Neural cell (in vitro differentiated cells): ENCODE results near the gene SMC3. TPM values are rescaled to one million over a fixed set of nuclear protein-coding genes. Genes with fewer than 3 reads are reported as not detected.

Experiments
- H2AFZ ChIP-seq: fragments of 200-600, 300-800 bp; sonication (generic), shearing (Covaris generic); 2 replicates; pipeline ENCODE4 v1.6.0; 2014; ENCODE audit warnings: low read depth, mild to moderate bottlenecking, antibody characterized with exemption, low read length, moderate library complexity
- H3F3A ChIP-seq: fragments of 200-600 bp; shearing (Covaris generic); 2 replicates; pipeline ENCODE4 v1.6.1; 2016; ENCODE audit warnings: mild to moderate bottlenecking, moderate library complexity, mixed read lengths, antibody characterized with exemption, low read length; ENCODE audit not compliant: insufficient read depth, poor library complexity, severe bottlenecking
- H3K27ac ChIP-seq: fragments of 200-600, 300-800 bp; sonication (generic), shearing (Covaris generic); 2 replicates; pipeline ENCODE4 v1.5.1; 2014; ENCODE audit warnings: mild to moderate bottlenecking, low read length, moderate library complexity
- H3K27me3 ChIP-seq: fragments of 300-800, 200-600 bp; sonication (generic), shearing (Covaris generic); 2 replicates; pipeline ENCODE4 v1.6.0; 2014; ENCODE audit warnings: mild to moderate bottlenecking, low read depth, low read length, moderate library complexity; ENCODE audit not compliant: insufficient read depth
- H3K36me3 ChIP-seq: fragments of 300-800, 200-600 bp; sonication (generic), shearing (Covaris generic); 2 replicates; pipeline ENCODE4 v1.5.1; 2014; ENCODE audit warnings: mild to moderate bottlenecking, antibody characterized with exemption, low read length, moderate library complexity; ENCODE audit not compliant: insufficient read depth
- H3K4me2 ChIP-seq: fragments of 300-800, 200-600 bp; sonication (generic), shearing (Covaris generic); 2 replicates; pipeline ENCODE4 v1.6.0; 2014; ENCODE audit warnings: mild to moderate bottlenecking, low read length
- H3K4me3 ChIP-seq: fragments of 300-800, 200-600 bp; sonication (generic), shearing (Covaris generic); 2 replicates; pipeline ENCODE4 v1.5.1; 2014; ENCODE audit warnings: mild to moderate bottlenecking, low read length, moderate library complexity
- H3K79me2 ChIP-seq: fragments of 200-600 bp; shearing (Covaris generic); replicated peaks from 2 replicates; pipeline ENCODE4 v1.6.0; 2014; ENCODE audit warnings: mild to moderate bottlenecking, low read length, moderate library complexity; ENCODE audit not compliant: insufficient read depth
- H3K9ac ChIP-seq: fragments of 300-800, 200-600 bp; sonication (generic), shearing (Covaris generic); 2 replicates; pipeline ENCODE4 v1.6.1; 2016; ENCODE audit warnings: mild to moderate bottlenecking, low read length, mixed read lengths
- H3K9me2 ChIP-seq: fragments of 200-600 bp; shearing (Covaris generic); 2 replicates; pipeline ENCODE4 v1.6.1; 2016; ENCODE audit warnings: mild to moderate bottlenecking, low read length, mixed read lengths; ENCODE audit not compliant: insufficient read depth
- H3K9me3 ChIP-seq: fragments of 200-600, 300-800 bp; sonication (generic), shearing (Covaris generic); 2 replicates; pipeline ENCODE4 v1.6.1; 2016; ENCODE audit warnings: mild to moderate bottlenecking, mixed run types, low read length, moderate library complexity, mixed read lengths
- H4K20me1 ChIP-seq: fragments of 200-600 bp; shearing (Covaris generic); 2 replicates; pipeline ENCODE4 v1.6.1; 2016; ENCODE audit warnings: mild to moderate bottlenecking, mixed run types; ENCODE audit not compliant: insufficient read depth
- EP300 ChIP-seq: fragments of 450-650 bp; conservative IDR thresholded peaks from 2 replicates; pipeline ENCODE4 v1.6.1; 2014; ENCODE audit warnings: antibody characterized with exemption, mild to moderate bottlenecking, moderate library complexity; ENCODE audit not compliant: poor library complexity, severe bottlenecking
- EZH2 ChIP-seq: fragments of 200-600, 300-800 bp; shearing (Covaris generic), sonication (generic); IDR thresholded peaks from 2 replicates; pipeline ENCODE4 v1.6.1; 2014; ENCODE audit warnings: antibody characterized with exemption, low read length, borderline replicate concordance, mild to moderate bottlenecking; ENCODE audit not compliant: insufficient read depth, poor library complexity, severe bottlenecking
- MXI1 ChIP-seq: fragments of 450-650 bp; conservative IDR thresholded peaks from 2 replicates; pipeline ENCODE4 v1.6.1; 2014; ENCODE audit warnings: antibody characterized with exemption, mild to moderate bottlenecking; ENCODE audit not compliant: poor library complexity, severe bottlenecking
- POLR2AphosphoS5 ChIP-seq: IDR thresholded peaks from 2 replicates; pipeline ENCODE4 v1.6.1; 2012
- RAD21 ChIP-seq: fragments of 450-650 bp; conservative IDR thresholded peaks from 2 replicates; pipeline ENCODE4 v1.6.1; 2014; ENCODE audit warnings: antibody characterized with exemption, mild to moderate bottlenecking, moderate library complexity
- SMC3 ChIP-seq: fragments of 450-650 bp; conservative IDR thresholded peaks from 2 replicates; pipeline ENCODE4 v1.6.1; 2014; ENCODE audit warnings: antibody characterized with exemption, mild to moderate bottlenecking, moderate library complexity; ENCODE audit not compliant: poor library complexity
- TAF1 ChIP-seq: IDR thresholded peaks from 2 replicates; pipeline ENCODE4 v1.6.1; 2012; ENCODE audit warnings: low read depth
- polyA plus RNA-seq: library from polyadenylated mRNA; depleted of rRNA; stranded (reverse); fragments of >200 nt; gene quantifications from 2 replicates; pipeline ENCODE4 v1.2.3, GENCODE V29; 2014
- TF ChIP-seq, protein P1 (sequence below): IDR thresholded peaks from 2 replicates; pipeline ENCODE4 v1.6.1; 2012; ENCODE audit warnings: borderline replicate concordance
- TF ChIP-seq, protein P2 (sequence below): fragments of 450-650 bp; IDR thresholded peaks from 2 replicates; pipeline ENCODE4 v1.5.1; 2014; ENCODE audit warnings: antibody characterized with exemption, mild to moderate bottlenecking, moderate library complexity; ENCODE audit not compliant: poor library complexity, severe bottlenecking

The SMC3 gene
- polyA plus RNA-seq, 1 donor from 2014 or later = 67.7 TPM

DNA sequence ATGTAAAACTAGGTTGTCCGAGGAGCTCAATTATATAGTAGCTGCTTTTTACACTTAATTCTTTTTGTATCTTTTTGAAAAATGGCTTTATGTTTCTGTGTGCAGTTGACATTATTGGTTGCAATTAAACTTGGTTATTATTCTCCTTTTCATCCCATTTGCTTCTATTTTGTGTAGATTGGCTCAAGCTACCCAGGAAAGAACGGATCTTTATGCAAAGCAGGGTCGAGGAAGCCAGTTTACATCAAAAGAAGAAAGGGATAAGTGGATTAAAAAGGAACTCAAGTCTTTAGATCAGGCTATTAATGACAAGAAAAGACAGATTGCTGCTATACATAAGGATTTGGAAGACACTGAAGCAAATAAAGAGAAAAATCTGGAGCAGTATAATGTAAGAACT is 16.5 kb downstream of the SMC3 start:
- Histone ChIP-seq H3K27ac (no peak overlapping the region), H3K4me3 (no peak overlapping the region), H3K27me3 (no peaks in the 10 kb centered on the region), H3F3A (no peaks in the 10 kb centered on the region), H3K9me2 (no peaks in the 10 kb centered on the region), H3K4me2 (no peak overlapping the region), H3K36me3 (peaks cover 27% of the 10 kb centered on the region), H4K20me1 (no peaks in the 10 kb centered on the region), H2AFZ (no peak overlapping the region), H3K9ac (no peak overlapping the region), H3K9me3 (no peaks in the 10 kb centered on the region), H3K79me2 (no peaks in the 10 kb centered on the region)
- no peak for TF ChIP-seq MXI1
- TF ChIP-seq RAD21 = no peak
- no peak for TF ChIP-seq TAF1
- no peak for TF ChIP-seq POLR2AphosphoS5
- no peak for TF ChIP-seq EP300
- no peak for TF ChIP-seq EZH2
- TF ChIP-seq, protein P1, sequence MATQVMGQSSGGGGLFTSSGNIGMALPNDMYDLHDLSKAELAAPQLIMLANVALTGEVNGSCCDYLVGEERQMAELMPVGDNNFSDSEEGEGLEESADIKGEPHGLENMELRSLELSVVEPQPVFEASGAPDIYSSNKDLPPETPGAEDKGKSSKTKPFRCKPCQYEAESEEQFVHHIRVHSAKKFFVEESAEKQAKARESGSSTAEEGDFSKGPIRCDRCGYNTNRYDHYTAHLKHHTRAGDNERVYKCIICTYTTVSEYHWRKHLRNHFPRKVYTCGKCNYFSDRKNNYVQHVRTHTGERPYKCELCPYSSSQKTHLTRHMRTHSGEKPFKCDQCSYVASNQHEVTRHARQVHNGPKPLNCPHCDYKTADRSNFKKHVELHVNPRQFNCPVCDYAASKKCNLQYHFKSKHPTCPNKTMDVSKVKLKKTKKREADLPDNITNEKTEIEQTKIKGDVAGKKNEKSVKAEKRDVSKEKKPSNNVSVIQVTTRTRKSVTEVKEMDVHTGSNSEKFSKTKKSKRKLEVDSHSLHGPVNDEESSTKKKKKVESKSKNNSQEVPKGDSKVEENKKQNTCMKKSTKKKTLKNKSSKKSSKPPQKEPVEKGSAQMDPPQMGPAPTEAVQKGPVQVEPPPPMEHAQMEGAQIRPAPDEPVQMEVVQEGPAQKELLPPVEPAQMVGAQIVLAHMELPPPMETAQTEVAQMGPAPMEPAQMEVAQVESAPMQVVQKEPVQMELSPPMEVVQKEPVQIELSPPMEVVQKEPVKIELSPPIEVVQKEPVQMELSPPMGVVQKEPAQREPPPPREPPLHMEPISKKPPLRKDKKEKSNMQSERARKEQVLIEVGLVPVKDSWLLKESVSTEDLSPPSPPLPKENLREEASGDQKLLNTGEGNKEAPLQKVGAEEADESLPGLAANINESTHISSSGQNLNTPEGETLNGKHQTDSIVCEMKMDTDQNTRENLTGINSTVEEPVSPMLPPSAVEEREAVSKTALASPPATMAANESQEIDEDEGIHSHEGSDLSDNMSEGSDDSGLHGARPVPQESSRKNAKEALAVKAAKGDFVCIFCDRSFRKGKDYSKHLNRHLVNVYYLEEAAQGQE = no peak
- TF ChIP-seq, protein P2, sequence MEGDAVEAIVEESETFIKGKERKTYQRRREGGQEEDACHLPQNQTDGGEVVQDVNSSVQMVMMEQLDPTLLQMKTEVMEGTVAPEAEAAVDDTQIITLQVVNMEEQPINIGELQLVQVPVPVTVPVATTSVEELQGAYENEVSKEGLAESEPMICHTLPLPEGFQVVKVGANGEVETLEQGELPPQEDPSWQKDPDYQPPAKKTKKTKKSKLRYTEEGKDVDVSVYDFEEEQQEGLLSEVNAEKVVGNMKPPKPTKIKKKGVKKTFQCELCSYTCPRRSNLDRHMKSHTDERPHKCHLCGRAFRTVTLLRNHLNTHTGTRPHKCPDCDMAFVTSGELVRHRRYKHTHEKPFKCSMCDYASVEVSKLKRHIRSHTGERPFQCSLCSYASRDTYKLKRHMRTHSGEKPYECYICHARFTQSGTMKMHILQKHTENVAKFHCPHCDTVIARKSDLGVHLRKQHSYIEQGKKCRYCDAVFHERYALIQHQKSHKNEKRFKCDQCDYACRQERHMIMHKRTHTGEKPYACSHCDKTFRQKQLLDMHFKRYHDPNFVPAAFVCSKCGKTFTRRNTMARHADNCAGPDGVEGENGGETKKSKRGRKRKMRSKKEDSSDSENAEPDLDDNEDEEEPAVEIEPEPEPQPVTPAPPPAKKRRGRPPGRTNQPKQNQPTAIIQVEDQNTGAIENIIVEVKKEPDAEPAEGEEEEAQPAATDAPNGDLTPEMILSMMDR = no peak
- TF ChIP-seq SMC3 = no peak

DNA sequence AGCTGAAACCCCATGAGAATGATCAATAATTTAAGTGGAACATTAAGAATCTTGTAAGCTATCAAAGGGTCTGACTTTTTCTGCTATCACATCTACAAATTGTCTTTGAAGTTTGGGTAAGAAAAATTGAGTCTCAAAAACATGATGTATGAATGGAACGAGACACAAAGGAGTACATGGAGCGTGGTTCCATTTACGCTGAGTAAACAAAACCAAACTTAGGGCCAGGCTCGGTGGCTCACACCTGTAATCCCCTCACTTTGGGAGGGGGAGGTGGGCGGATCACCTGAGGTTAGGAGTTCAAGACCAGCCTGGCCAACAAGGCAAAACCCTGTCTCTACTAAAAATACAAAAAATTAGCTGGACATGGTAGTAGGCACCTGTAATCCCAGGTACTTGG is 24.3 kb downstream of the SMC3 start:
- TF ChIP-seq, protein P2 = no peak
- TF ChIP-seq RAD21 (no peak), EP300 (no peak), TAF1 (no peak), MXI1 (no peak), EZH2 (no peak), SMC3 (no peak), POLR2AphosphoS5 (no peak)
- TF ChIP-seq, protein P1 = no peak
- Histone ChIP-seq H3F3A (no peaks in the 10 kb centered on the region), H3K4me2 (no peak overlapping the region), H3K27ac (no peak overlapping the region), H3K4me3 (no peak overlapping the region), H4K20me1 (no peaks in the 10 kb centered on the region), H3K79me2 (no peaks in the 10 kb centered on the region), H3K36me3 (peaks cover 7% of the 10 kb centered on the region), H2AFZ (no peak overlapping the region), H3K9me2 (no peaks in the 10 kb centered on the region), H3K9me3 (no peaks in the 10 kb centered on the region), H3K9ac (no peak overlapping the region), H3K27me3 (no peaks in the 10 kb centered on the region)
